Natural killer cell (primary cell): ENCODE data around the gene SLC6A17. TPM values are rescaled to one million over a fixed set of nuclear protein-coding genes. Genes with fewer than 3 reads are reported as not detected.

Source experiments
- ATAC-seq, 3 donors: fragments of 150-1000 bp in 2 of 3; fragments of 200-7000 bp in 1 of 3; cut with Tn5 transposase; 1 replicate in 1 of 3; 2 replicates in 2 of 3; pipeline ENCODE4 v1.10.0; 2021; ENCODE audit warnings: mild to moderate bottlenecking in 2 of 3, moderate library complexity in 2 of 3
- DNase-seq, 2 donors: peaks; one replicate each; pipeline versions ENCODE4 v3.0.0 to v3.0.0-alpha.2; 2013 to 2021; ENCODE audit warnings: mixed read lengths in 1 of 2
- H3K27ac ChIP-seq: one replicate; pipeline ENCODE4 v1.5.1; 2013; ENCODE audit warnings: mild to moderate bottlenecking, low read length
- H3K27me3 ChIP-seq: one replicate; pipeline ENCODE4 v1.6.1; 2013; ENCODE audit warnings: low read length; ENCODE audit not compliant: control insufficient read depth, insufficient read depth
- H3K36me3 ChIP-seq: one replicate; pipeline ENCODE4 v1.6.1; 2013; ENCODE audit warnings: low read length; ENCODE audit not compliant: control insufficient read depth, insufficient read depth
- H3K4me1 ChIP-seq: one replicate; pipeline ENCODE4 v1.6.1; 2013; ENCODE audit warnings: low read length; ENCODE audit not compliant: control insufficient read depth, insufficient read depth
- H3K4me3 ChIP-seq: one replicate; pipeline ENCODE4 v1.5.1; 2013; ENCODE audit warnings: low read length
- H3K9me3 ChIP-seq: one replicate; pipeline ENCODE4 v1.6.1; 2013; ENCODE audit warnings: low read length; ENCODE audit not compliant: control insufficient read depth, insufficient read depth
- H3K27ac Mint-ChIP-seq, 2 donors: one replicate each; pipeline ENCODE4 v1.8.0; 2022; ENCODE audit warnings: mild to moderate bottlenecking in 2 of 2, mixed read lengths in 2 of 2, moderate library complexity in 1 of 2
- H3K27me3 Mint-ChIP-seq, 2 donors: one replicate each; pipeline ENCODE4 v1.8.0; 2022; ENCODE audit warnings: low read depth in 2 of 2, mixed read lengths in 2 of 2
- H3K36me3 Mint-ChIP-seq: one replicate; pipeline ENCODE4 v1.8.0; 2022; ENCODE audit warnings: mixed read lengths
- H3K4me1 Mint-ChIP-seq, 2 donors: one replicate each; pipeline ENCODE4 v1.8.0; 2022; ENCODE audit warnings: mixed read lengths in 2 of 2
- H3K4me3 Mint-ChIP-seq: one replicate; pipeline ENCODE4 v1.8.0; 2022; ENCODE audit warnings: mild to moderate bottlenecking, moderate library complexity, mixed read lengths
- H3K9me3 Mint-ChIP-seq, 2 donors: one replicate each; pipeline ENCODE4 v1.8.0; 2022; ENCODE audit warnings: mixed read lengths in 2 of 2
- WGBS: methylation state at CpG from one replicate; pipeline ENCODE4 v1.1.7; 2013; ENCODE audit warnings: missing lambda C conversion rate; ENCODE audit not compliant: insufficient coverage; 5-methylcytosine and 5-hydroxymethylcytosine counted together
- intact Hi-C: fragments of 100-400 bp; cut with micrococcal nuclease; formaldehyde crosslinking; loops from one replicate; pipeline ENCODE4 v1.14.2; 2022
- total RNA-seq, 4 donors: library from RNA; stranded (reverse); fragments of 120-200 nt in 1 of 4; gene quantifications; one replicate each; pipeline versions ENCODE4 v1.2.3 to v1.2.4, GENCODE V29; 2013 to 2022
- TF ChIP-seq, protein P1 (sequence below): fragments of 200-600 bp; IDR thresholded peaks from one replicate; pipeline ENCODE4 v1.8.0; 2022; ENCODE audit warnings: antibody characterized with exemption

Gene SLC6A17
- total RNA-seq, 3 donors from 2014 or later (not counting 1 experiment from before 2014, with no cell fraction given): not detected

DNA sequence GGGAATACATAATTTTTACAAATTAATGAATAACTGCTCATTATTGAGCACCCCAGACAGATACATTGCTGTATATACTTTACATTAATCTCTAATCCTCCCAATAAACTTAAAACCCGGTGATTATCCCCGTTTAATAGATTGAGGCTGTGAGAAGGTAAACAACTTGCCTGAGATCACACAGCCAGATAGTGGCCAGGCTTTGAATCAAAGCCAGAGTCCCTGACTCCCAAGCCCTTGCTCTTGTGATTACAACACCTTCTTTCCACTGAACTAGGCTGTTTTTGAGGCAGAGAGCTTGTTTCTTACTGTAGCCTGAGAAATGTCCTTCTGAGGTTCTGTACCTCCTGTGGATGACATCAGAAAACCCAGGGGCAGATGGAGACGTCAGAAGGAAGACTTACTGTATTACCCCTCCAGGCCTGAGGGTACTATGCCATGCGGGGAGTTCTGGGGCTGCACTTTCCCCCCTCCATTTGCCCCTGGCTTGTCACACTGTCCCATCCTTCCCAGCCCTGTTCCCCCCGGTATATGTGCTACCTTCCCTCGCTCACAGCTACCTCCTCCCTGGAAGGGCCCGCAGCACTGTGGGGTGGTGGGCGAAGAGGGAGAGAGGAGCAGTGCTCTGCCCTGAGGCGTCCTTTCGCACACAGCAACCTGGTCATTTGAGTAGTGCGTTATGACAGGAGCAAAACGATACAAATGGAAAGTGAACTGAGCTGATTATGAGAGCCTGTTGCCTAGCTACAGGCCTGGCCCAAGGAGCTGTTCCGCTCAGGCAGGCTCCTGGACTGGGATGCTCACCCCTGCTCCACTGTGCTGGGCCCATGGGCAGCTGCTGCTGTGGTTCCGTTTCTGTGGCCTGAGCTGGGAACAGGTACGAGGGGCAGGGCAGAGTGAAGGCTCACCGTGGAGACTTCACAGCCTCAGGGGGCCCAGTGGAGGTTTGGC is 64.4 kb downstream of the SLC6A17 start:
- Mint-ChIP-seq H3K9me3 (no peaks in the 10 kb centered on the region), H3K27ac (no peak overlapping the region), H3K36me3 (no peaks in the 10 kb centered on the region), H3K4me1 (peaks cover under 1 to 16% of the 10 kb centered on the region in 2 donors), H3K27me3 (peaks cover 0 to 9% of the 10 kb centered on the region in 2 donors), H3K4me3 (peak overlapping the region; percentile 6)
- intact Hi-C loops: no loop called here
- Histone ChIP-seq H3K4me1 (peaks cover 16% of the 10 kb centered on the region), H3K4me3 (no peak overlapping the region), H3K9me3 (no peaks in the 10 kb centered on the region), H3K36me3 (no peaks in the 10 kb centered on the region), H3K27me3 (peaks cover 5% of the 10 kb centered on the region), H3K27ac (no peak overlapping the region)
- WGBS: 86% methylated on average over 14 of the region's 16 CpGs
- DNase-seq: no peak
- TF ChIP-seq, protein P1, sequence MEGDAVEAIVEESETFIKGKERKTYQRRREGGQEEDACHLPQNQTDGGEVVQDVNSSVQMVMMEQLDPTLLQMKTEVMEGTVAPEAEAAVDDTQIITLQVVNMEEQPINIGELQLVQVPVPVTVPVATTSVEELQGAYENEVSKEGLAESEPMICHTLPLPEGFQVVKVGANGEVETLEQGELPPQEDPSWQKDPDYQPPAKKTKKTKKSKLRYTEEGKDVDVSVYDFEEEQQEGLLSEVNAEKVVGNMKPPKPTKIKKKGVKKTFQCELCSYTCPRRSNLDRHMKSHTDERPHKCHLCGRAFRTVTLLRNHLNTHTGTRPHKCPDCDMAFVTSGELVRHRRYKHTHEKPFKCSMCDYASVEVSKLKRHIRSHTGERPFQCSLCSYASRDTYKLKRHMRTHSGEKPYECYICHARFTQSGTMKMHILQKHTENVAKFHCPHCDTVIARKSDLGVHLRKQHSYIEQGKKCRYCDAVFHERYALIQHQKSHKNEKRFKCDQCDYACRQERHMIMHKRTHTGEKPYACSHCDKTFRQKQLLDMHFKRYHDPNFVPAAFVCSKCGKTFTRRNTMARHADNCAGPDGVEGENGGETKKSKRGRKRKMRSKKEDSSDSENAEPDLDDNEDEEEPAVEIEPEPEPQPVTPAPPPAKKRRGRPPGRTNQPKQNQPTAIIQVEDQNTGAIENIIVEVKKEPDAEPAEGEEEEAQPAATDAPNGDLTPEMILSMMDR: no peak
- ATAC-seq: no peak

- intact Hi-C loops: no loop called here
- H3K27me3 Mint-ChIP-seq: peaks cover 0 to 9% of the 10 kb centered on the region in 2 donors
- H3K27ac Mint-ChIP-seq: no peak overlapping the region
- no peaks in the 10 kb centered on the region for H3K9me3 Mint-ChIP-seq
- TF ChIP-seq, protein P1: no peak
- ATAC-seq (no peak), DNase-seq (no peak)
- Histone ChIP-seq H3K4me3 (no peak overlapping the region), H3K27ac (no peak overlapping the region), H3K36me3 (no peaks in the 10 kb centered on the region), H3K27me3 (peaks cover 5% of the 10 kb centered on the region), H3K9me3 (no peaks in the 10 kb centered on the region), H3K4me1 (peaks cover 14% of the 10 kb centered on the region)
- H3K4me3 Mint-ChIP-seq: no peak overlapping the region
- 88% methylated on average over 7 of the region's 7 CpGs for WGBS
- H3K36me3 Mint-ChIP-seq: no peaks in the 10 kb centered on the region
- peaks cover 0 to 12% of the 10 kb centered on the region in 2 donors for H3K4me1 Mint-ChIP-seq
These were observed 65.6 kb downstream of the SLC6A17 start for GRCh38 chr1:110215621-110216515.

DNA sequence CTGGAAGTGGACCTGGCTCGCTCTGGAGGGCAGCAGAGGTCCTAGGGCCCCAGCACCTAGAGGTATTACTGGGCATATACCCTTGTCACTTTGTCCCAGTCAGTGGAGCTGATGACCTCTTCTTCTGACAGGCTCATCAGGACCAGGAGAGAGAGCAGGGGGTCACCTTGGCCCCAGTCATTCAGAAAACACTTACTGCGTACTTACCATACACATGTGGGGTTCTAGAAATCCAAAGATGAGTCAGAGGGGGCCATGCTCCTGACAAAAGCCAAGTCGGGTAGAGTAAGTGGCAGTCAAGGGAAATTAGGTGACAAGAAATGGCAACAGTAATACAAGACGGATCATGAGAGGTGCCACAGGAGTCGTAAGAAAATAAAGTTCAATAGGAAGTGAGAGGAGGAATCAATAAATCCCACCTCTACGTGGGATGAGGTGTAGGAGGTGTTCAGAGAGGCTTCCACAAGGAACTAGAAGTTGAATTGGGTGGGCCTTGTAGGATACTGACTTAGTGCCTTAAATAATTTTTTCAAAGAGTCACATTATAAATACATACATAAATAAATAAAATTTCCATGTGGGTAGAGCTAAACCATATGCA is 66.7 kb downstream of the SLC6A17 start:
- H3K36me3 ChIP-seq: no peaks in the 10 kb centered on the region
- ATAC-seq (no peak), DNase-seq (no peak)
- H3K9me3 ChIP-seq: no peaks in the 10 kb centered on the region
- 81% methylated on average over 5 of the region's 6 CpGs for WGBS
- no peaks in the 10 kb centered on the region for H3K36me3 Mint-ChIP-seq
- H3K4me1 ChIP-seq: peaks cover 4% of the 10 kb centered on the region
- H3K9me3 Mint-ChIP-seq: no peaks in the 10 kb centered on the region
- TF ChIP-seq, protein P1: no peak
- H3K4me3 Mint-ChIP-seq: no peak overlapping the region
- peaks cover 0 to 5% of the 10 kb centered on the region in 2 donors for H3K4me1 Mint-ChIP-seq
- no peak overlapping the region for H3K27ac Mint-ChIP-seq
- H3K4me3 ChIP-seq: no peak overlapping the region
- intact Hi-C loops: no loop called here
- H3K27me3 ChIP-seq: no peaks in the 10 kb centered on the region
- peaks cover 0 to 3% of the 10 kb centered on the region in 2 donors for H3K27me3 Mint-ChIP-seq
- no peak overlapping the region for H3K27ac ChIP-seq
